ENCODE data around the gene ZNF365.
"Not testable (repeated sequence)": the region's sequence is repeated elsewhere in the genome, so short reads cannot be mapped to it uniquely, and the experiment has no call there.

GRCh38 chr10:62410934-62411333 is 36.8 kb downstream of the ZNF365 start:
- not testable (repeated sequence) for TF ChIP-seq EZH2phosphoT487, CTCF (IDR thresholded peaks at IDR 0.05; ENCODE audit: low read length)

All from MM.1S (cell line).